H9 (cell line): ENCODE data around the gene TXNDC8. TPM values are rescaled to one million over a fixed set of nuclear protein-coding genes. Genes with fewer than 3 reads are reported as not detected.

Source experiments
- DNase-seq: peaks from one replicate; pipeline ENCODE4 v3.0.0-alpha.2; 2017
- H2AFZ ChIP-seq: one replicate; pipeline ENCODE4 v1.6.1; 2013; ENCODE audit warnings: mild to moderate bottlenecking, low read length, control low read depth, moderate library complexity
- H2AK5ac ChIP-seq: 2 replicates; pipeline ENCODE4 v1.6.1; 2013; ENCODE audit warnings: low read length, control low read depth, mixed read lengths; ENCODE audit not compliant: insufficient read length
- H2BK120ac ChIP-seq: one replicate; pipeline ENCODE4 v1.6.1; 2013; ENCODE audit warnings: low read depth, mild to moderate bottlenecking, low read length, control low read depth, inconsistent platforms; ENCODE audit not compliant: poor library complexity, severe bottlenecking
- H2BK12ac ChIP-seq: 2 replicates; pipeline ENCODE4 v1.6.1; 2013; ENCODE audit warnings: low read length, control low read depth, mixed read lengths, low read depth; ENCODE audit not compliant: insufficient read length
- H2BK15ac ChIP-seq: 2 replicates; pipeline ENCODE4 v1.6.1; 2013; ENCODE audit warnings: low read depth, low read length, control low read depth
- H2BK20ac ChIP-seq: one replicate; pipeline ENCODE4 v1.6.1; 2013; ENCODE audit warnings: low read depth, mild to moderate bottlenecking, low read length, control low read depth, inconsistent platforms; ENCODE audit not compliant: poor library complexity, severe bottlenecking
- H2BK5ac ChIP-seq: 2 replicates; pipeline ENCODE4 v1.6.1; 2013; ENCODE audit warnings: low read length, control low read depth, mixed read lengths; ENCODE audit not compliant: insufficient read length
- H3K14ac ChIP-seq: 2 replicates; pipeline ENCODE4 v1.6.1; 2013; ENCODE audit warnings: low read length, control low read depth; ENCODE audit not compliant: insufficient read depth
- H3K18ac ChIP-seq: 2 replicates; pipeline ENCODE4 v1.6.1; 2013; ENCODE audit warnings: low read depth, mild to moderate bottlenecking, mixed read lengths, low read length, control low read depth; ENCODE audit not compliant: insufficient read length
- H3K23ac ChIP-seq: 2 replicates; pipeline ENCODE4 v1.6.1; 2013; ENCODE audit warnings: low read length, control low read depth, mixed read lengths, low read depth; ENCODE audit not compliant: insufficient read length
- H3K23me2 ChIP-seq: 2 replicates; pipeline ENCODE4 v1.6.1; 2013; ENCODE audit warnings: low read depth, mild to moderate bottlenecking, mixed read lengths, low read length, control low read depth; ENCODE audit not compliant: insufficient read length, poor library complexity, severe bottlenecking
- H3K27ac ChIP-seq: 2 replicates; pipeline ENCODE4 v1.5.1; 2013; ENCODE audit warnings: low read length, control low read depth, mixed read lengths, low read depth; ENCODE audit not compliant: insufficient read length
- H3K27me3 ChIP-seq: 2 replicates; pipeline ENCODE4 v1.6.1; 2013; ENCODE audit warnings: low read length, control low read depth, inconsistent platforms; ENCODE audit not compliant: insufficient read depth
- H3K4ac ChIP-seq: 2 replicates; pipeline ENCODE4 v1.6.1; 2013; ENCODE audit warnings: low read depth, mild to moderate bottlenecking, control low read depth, inconsistent platforms, low read length, moderate library complexity
- H3K4me1 ChIP-seq: 2 replicates; pipeline ENCODE4 v1.6.1; 2013; ENCODE audit warnings: low read length, control low read depth, inconsistent platforms; ENCODE audit not compliant: insufficient read depth
- H3K4me2 ChIP-seq: 2 replicates; pipeline ENCODE4 v1.6.1; 2013; ENCODE audit warnings: low read length, control low read depth, mixed read lengths; ENCODE audit not compliant: insufficient read length, insufficient read depth
- H3K56ac ChIP-seq: 2 replicates; pipeline ENCODE4 v1.6.1; 2013; ENCODE audit warnings: low read depth, mild to moderate bottlenecking, mixed read lengths, low read length, control low read depth; ENCODE audit not compliant: insufficient read length
- H3K79me1 ChIP-seq: 2 replicates; pipeline ENCODE4 v1.6.1; 2013; ENCODE audit warnings: low read depth, mild to moderate bottlenecking, moderate library complexity, low read length, control low read depth, inconsistent platforms; ENCODE audit not compliant: insufficient read depth, poor library complexity, severe bottlenecking
- H3K79me2 ChIP-seq: 2 replicates; pipeline ENCODE4 v1.6.1; 2013; ENCODE audit warnings: low read length, control low read depth, inconsistent platforms; ENCODE audit not compliant: insufficient read depth
- H3K9ac ChIP-seq: 2 replicates; pipeline ENCODE4 v1.6.1; 2013; ENCODE audit warnings: low read length, control low read depth, mixed read lengths; ENCODE audit not compliant: insufficient read length; ENCODE audit errors: extremely low read depth
- H3K9me3 ChIP-seq: one replicate; pipeline ENCODE4 v1.6.1; 2013; ENCODE audit warnings: low read depth, low read length, inconsistent platforms; ENCODE audit not compliant: control insufficient read depth
- H3T11ph ChIP-seq: one replicate; pipeline ENCODE4 v1.6.1; 2013; ENCODE audit warnings: mild to moderate bottlenecking, low read length, control low read depth, inconsistent platforms
- H4K20me1 ChIP-seq: one replicate; pipeline ENCODE4 v1.6.1; 2013; ENCODE audit not compliant: control insufficient read depth, insufficient read length, insufficient read depth
- H4K5ac ChIP-seq: 2 replicates; pipeline ENCODE4 v1.6.1; 2013; ENCODE audit warnings: low read depth, mild to moderate bottlenecking, mixed read lengths, low read length, control low read depth; ENCODE audit not compliant: insufficient read length
- H4K8ac ChIP-seq: replicated peaks from 2 replicates; pipeline ENCODE4 v1.6.1; 2013; ENCODE audit warnings: low read length, control low read depth, mixed read lengths, low read depth; ENCODE audit not compliant: insufficient read length
- H4K91ac ChIP-seq: 2 replicates; pipeline ENCODE4 v1.6.1; 2013; ENCODE audit warnings: low read depth, mild to moderate bottlenecking, moderate library complexity, mixed read lengths, low read length, control low read depth; ENCODE audit not compliant: insufficient read length
- H3K27ac Mint-ChIP-seq, 3 experiments: 2 replicates in 2 of 3; 3 replicates in 1 of 3; pipeline ENCODE4 v1.8.0; 2020 to 2021; ENCODE audit warnings: mixed read lengths in 3 of 3, mild to moderate bottlenecking in 1 of 3, moderate library complexity in 1 of 3
- H3K27me3 Mint-ChIP-seq: 2 replicates; pipeline ENCODE4 v1.8.0; 2021; ENCODE audit warnings: low read depth, mild to moderate bottlenecking, moderate library complexity, mixed read lengths
- H3K36me3 Mint-ChIP-seq, 3 experiments: 2 replicates in 2 of 3; 3 replicates in 1 of 3; pipeline ENCODE4 v1.8.0; 2020 to 2021; ENCODE audit warnings: low read depth in 3 of 3, mixed read lengths in 3 of 3; ENCODE audit not compliant: insufficient read depth in 1 of 3
- H3K4me1 Mint-ChIP-seq, 2 experiments: 2 replicates each; pipeline ENCODE4 v1.8.0; 2020; ENCODE audit warnings: mixed read lengths in 2 of 2
- H3K4me3 Mint-ChIP-seq, 2 experiments: 2 replicates in 1 of 2; 3 replicates in 1 of 2; pipeline ENCODE4 v1.8.0; 2020 to 2021; ENCODE audit warnings: mild to moderate bottlenecking in 2 of 2, mixed read lengths in 2 of 2, moderate library complexity in 1 of 2
- H3K9me3 Mint-ChIP-seq, 2 experiments: 2 replicates in 1 of 2; 3 replicates in 1 of 2; pipeline ENCODE4 v1.8.0; 2020; ENCODE audit warnings: mild to moderate bottlenecking in 2 of 2, mixed read lengths in 2 of 2, moderate library complexity in 1 of 2
- CTCF ChIP-seq: fragments of 200-600 bp; sonication (generic); conservative IDR thresholded peaks from 3 replicates; pipeline ENCODE4 v1.8.0; 2021; ENCODE audit warnings: antibody characterized with exemption, mild to moderate bottlenecking
- WGBS: extraction: QIAGEN DNeasy Blood & Tissue Kit; methylation state at CpG from one replicate; pipeline ENCODE4 v1.1.7; 2013; ENCODE audit warnings: missing lambda C conversion rate, low lambda C conversion rate, mixed read lengths; ENCODE audit not compliant: insufficient read length; ENCODE audit errors: extremely low coverage; 5-methylcytosine and 5-hydroxymethylcytosine counted together
- total RNA-seq: library from RNA; stranded (reverse); gene quantifications from 2 replicates; pipeline ENCODE4 v1.2.1, GENCODE V29; 2021

TXNDC8 gene
- total RNA-seq, 1 experiment from 2014 or later: not detected

DNA sequence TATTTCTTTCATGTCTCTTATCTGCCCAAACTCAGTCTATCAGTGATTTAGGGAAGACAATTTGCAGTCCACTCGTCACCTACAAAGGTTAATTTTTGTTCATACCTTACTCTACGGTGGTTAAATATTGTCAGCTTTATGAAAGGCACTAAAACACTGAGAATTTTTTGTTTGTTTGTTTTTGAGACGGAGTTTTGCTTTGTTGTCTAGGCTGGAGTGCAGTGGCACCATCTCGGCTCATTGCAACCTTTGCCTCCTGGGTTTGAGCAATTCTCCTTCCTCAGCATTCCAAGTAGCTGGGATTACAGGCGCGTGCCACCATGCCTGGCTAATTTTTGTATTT lies 55.0 kb downstream of the TXNDC8 start:
- no peak overlapping the region for H2BK120ac ChIP-seq
- no CpG with 5 or more reads among the region's 6 CpGs for WGBS
- H2BK20ac ChIP-seq: no peak overlapping the region
- H3K79me1 ChIP-seq: no peaks in the 10 kb centered on the region
- no peak overlapping the region for H3K56ac ChIP-seq
- H2BK12ac ChIP-seq: no peak overlapping the region
- no peaks in the 10 kb centered on the region for H3K23me2 ChIP-seq
- no peak overlapping the region for H4K5ac ChIP-seq
- no peak overlapping the region for H3K18ac ChIP-seq
- H4K8ac ChIP-seq: no peak overlapping the region
- no peaks in the 10 kb centered on the region for H3K79me2 ChIP-seq
- H4K91ac ChIP-seq: no peak overlapping the region
- H2AFZ ChIP-seq: no peak overlapping the region
- H3K27ac Mint-ChIP-seq: no peak overlapping the region
- H2BK15ac ChIP-seq: no peak overlapping the region
- no peaks in the 10 kb centered on the region for H3K9me3 Mint-ChIP-seq
- DNase-seq: no peak
- no peak overlapping the region for H3K27ac ChIP-seq
- H4K20me1 ChIP-seq: no peaks in the 10 kb centered on the region
- no peak for TF ChIP-seq CTCF
- H2BK5ac ChIP-seq: no peak overlapping the region
- H3K14ac ChIP-seq: no peak overlapping the region
- H3K4me1 Mint-ChIP-seq: peaks cover 3% of the 10 kb centered on the region in 2 experiments; a peak in 3 of 4 replicates
- no peak overlapping the region for H3K4ac ChIP-seq
- H3K27me3 Mint-ChIP-seq: no peaks in the 10 kb centered on the region
- no peaks in the 10 kb centered on the region for H3K4me1 ChIP-seq
- no peak overlapping the region for H3K23ac ChIP-seq
- H3K9me3 ChIP-seq: no peaks in the 10 kb centered on the region
- no peak overlapping the region for H3T11ph ChIP-seq
- H3K36me3 Mint-ChIP-seq: no peaks in the 10 kb centered on the region; a peak in 1 of 7 replicates
- no peak overlapping the region for H3K4me3 Mint-ChIP-seq
- H2AK5ac ChIP-seq: no peak overlapping the region
- no peaks in the 10 kb centered on the region for H3K27me3 ChIP-seq
- H3K4me2 ChIP-seq: no peak overlapping the region
- no peak overlapping the region for H3K9ac ChIP-seq
